GM23248 (cell line): ENCODE measurements around the gene HIF3A.

Source experiments
- EZH2 ChIP-seq: fragments of 200-600 bp; sonication (generic); IDR thresholded peaks from 2 replicates; pipeline ENCODE4 v1.6.1; 2018; ENCODE audit warnings: antibody characterized with exemption, mild to moderate bottlenecking; ENCODE audit not compliant: insufficient read depth, poor library complexity, severe bottlenecking
- EZH2phosphoT487 ChIP-seq: fragments of 200-600 bp; sonication (generic); IDR thresholded peaks from 2 replicates; pipeline ENCODE4 v1.6.1; 2018; ENCODE audit warnings: antibody characterized with exemption, moderate library complexity, mild to moderate bottlenecking, low read depth; ENCODE audit not compliant: insufficient read depth

- no peak for TF ChIP-seq EZH2
- no peak for TF ChIP-seq EZH2phosphoT487
Measured at GRCh38 chr19:46320559-46320958, 23.7 kb downstream of the HIF3A start.
